Activated T-helper 9 cell treated with anti-CD3 and anti-CD28 coated beads, Interleukin-2, amount 50 U/mL, for 16 hours (primary cell): ENCODE measurements around the gene ANKRD11.
A peak's percentile ranks its signal among the peaks of the same experiment; 100 is the strongest.

Source experiments
- DNase-seq: peaks from one replicate; pipeline ENCODE4 v3.0.0-alpha.2; 2020; ENCODE audit warnings: low read depth

The ANKRD11 gene

DNA sequence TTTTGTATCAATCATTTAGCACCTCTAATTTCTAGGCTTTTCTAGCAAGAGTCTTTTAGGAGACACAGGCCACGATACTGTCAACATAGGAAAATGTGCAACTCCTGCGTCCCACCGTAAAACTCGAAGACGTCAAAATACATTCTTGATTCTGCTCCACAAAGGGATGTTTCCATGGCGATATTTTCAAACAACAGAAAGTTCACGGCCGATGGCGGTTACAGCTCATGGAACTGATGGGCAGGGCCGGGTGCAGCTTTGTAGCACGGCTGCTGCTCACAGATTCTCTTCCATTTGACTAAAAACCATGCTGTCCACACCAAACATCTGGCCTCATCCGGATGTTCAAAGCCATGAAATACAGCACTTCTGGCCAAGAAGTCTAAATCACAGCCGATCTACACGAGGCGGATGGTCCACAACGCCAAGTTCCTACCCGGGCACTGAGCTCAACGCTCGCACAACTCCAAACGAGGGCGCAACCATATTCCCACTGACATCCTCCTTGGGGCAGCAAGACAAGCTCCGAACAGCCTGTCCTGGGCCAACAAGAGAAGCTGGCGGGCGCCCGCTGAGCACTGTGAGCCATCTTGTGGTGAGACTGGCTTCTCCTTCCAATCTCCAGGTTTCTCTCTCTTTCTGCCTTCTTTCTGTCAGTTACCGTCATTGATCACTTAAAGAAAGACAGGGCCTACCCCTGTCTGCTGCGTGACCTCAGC is 193.0 kb downstream of the ANKRD11 start:
- no peak for DNase-seq

DNA sequence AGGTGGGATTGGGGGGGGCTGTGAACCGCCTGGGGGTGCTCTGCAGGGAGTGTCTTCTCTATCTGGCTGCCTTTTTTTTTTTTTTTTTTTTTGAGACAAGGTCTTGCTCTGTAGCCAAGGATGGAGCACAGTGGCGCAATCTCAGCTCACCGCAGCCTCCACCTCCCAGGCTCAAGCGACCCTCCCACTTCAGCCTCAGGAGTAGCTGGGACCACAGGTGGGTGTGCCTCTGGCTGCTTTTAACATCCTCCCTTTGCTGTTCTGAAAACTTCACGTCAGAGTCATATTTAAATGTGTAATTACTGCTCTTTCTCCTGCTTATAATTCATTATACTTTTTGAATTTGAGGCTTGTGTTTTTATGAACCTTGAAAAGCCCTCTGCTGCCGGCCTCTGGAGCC is 194.4 kb downstream of the ANKRD11 start:
- no peak for DNase-seq

DNA sequence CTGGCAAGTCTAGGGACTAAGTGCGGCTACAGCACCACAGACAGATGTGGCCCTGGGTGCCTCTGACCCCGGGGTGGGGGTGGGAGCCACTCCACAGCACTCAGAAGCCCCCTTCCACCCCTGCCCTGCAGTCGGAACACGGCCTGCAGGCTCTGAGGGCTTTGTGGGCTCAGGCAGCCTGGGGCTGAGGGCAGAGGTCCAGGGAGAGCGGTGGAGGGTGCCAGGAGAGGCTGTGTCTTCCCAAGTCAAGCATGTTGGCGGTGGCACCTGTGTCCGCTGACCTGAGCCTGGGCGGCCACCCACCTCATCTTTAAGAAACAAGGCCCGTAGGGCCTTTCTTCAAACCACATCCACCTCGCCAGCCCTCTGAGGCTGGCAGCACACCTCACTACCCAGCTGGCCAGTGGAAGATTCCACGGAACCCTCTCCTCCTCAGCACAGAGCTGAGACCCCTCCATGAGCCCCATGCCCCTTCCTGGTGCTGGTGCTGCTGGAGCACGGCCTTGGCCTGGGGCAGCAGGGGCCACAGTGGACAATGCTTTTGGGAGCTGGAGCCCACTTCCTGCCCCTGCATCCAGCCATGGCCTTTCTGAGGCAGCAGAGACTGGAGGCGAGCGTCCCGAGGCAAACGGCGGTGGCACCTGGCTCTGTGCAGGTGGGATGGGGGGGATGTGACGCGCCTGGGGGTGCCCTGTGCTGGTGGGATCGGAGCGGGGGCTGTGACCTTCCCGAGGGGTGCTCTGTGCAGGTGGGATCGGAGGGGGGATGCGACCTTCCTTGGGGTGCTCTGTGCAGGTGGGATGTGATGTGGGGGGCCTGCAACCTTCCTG is 195.1 kb downstream of the ANKRD11 start:
- no peak for DNase-seq

DNA sequence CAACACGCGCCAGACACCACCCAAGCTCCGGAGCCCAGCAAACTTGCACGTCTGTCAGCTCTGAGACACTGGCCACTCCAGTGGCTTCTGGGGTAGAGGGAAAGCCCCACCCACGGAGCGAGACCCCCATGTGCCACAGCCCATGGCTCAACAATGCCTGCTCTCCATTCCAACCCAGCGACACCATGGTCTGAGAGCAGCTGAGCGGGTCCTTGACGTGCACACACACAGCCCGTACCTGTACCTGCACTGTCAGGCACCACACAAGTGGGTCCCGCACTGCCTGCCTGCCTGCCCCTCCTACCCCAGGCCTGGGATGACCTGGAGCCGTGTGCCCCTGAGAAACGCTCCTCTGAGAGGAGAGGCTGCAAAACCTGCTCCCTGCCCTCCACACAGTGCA is 195.9 kb downstream of the ANKRD11 start:
- no peak for DNase-seq

DNA sequence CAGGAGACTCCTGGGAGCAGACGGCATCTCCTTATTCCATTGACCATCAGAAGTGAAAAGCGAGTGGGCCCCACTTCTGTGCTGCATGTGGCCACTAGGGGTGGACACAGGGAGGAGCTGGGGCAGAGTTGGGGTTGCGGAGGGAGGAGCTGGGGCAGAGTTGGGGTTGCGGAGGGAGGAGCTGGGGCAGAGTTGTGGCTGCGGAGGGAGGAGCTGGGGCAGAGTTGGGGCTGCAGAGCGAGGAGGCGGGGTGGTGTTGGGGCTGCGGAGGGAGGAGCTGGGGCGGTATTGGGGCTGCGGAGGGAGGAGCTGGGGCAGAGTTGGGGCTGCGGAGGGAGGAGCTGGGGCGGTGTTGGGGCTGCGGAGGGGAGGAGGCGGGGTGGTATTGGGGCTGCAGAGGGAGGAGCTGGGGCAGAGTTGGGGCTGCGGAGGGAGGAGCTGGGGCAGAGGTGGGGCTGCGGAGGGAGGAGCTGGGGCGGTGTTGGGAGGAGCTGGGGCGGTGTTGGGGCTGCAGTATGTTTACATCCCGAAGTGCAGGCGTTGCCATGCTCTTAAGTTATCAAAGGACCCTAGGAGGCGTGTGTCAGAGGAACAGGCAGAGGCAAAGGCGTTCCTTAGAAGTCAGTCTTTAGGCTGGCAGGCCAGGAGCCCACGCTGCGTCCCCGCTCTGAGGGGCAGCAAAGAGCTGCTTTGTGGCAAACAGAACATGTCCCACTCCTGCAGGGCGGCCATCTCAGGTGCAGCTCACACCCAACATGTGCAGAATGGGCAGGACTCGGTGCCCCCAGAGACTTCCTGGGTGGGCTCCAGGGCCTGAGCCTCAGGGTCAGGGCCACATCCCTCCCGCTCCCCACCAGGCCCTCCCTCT is 196.9 kb downstream of the ANKRD11 start:
- no peak for DNase-seq

DNA sequence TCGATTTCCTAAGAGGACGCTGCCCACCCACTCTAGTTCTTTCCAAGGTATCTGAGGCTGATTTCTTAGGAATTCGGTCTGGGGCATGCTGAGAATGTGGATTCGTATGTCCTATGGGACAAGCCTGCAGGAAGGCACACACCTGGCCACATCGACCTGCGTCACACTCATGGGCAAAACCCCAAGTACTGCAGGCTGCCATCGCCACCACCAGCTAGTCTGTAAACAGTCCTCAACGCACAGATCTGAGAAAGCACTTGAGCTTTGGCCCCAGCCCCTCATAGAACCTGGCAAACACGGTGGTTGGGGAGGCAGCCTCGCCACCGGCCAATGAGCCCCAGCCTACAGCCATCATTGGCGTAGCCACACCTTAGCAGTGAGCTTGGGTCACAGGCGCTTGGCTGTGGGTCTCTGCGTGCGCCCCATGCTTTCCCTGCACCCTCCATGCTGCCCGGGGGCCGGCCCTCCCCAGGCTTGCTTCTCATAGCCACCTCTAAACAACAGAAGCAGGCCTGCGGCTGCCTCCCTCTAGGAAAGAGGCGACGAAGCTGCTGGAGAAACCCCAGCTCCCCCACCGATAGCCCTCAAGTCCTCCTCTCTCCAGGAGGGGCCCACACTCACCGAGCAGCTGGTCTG is 197.8 kb downstream of the ANKRD11 start:
- DNase-seq = no peak

DNA sequence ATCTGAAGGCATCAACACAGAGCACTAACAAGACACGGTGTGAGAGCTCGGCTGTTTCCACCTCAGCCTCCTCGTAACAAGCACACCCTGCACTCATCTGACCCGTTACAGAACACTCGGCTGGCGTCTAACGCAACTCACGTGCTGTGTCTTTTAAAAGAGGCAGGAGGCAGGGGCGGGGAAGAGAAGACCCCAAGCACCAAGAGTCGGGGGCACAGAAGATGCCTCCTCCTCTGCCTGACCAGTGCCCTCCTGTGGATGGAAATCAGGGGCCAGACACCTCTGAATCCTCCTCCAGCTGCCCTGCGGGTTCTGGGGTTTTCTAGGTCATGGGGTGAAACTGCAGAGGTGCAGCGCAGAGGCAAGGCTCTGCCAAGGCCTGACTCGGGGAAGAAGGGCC is 198.6 kb downstream of the ANKRD11 start:
- DNase-seq = no peak

DNA sequence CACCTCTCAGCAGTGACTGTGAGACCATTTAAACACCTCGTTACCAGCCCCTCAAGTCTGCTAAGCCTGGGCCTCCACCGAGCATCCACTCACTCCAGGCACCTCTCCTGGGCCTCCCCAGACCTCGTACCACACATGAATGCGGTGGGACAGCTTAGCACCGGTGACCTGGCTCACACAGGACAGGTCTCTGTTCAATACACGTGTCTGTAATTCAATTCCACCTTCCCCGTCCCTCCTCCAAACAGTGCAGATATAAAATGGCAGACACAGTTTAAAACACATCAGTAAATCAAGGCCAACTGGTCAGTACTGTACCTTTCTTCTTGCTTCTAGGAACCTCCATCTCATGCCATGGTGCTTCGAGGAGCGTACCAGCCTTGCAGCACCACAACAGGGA is 199.0 kb downstream of the ANKRD11 start:
- no peak for DNase-seq

DNA sequence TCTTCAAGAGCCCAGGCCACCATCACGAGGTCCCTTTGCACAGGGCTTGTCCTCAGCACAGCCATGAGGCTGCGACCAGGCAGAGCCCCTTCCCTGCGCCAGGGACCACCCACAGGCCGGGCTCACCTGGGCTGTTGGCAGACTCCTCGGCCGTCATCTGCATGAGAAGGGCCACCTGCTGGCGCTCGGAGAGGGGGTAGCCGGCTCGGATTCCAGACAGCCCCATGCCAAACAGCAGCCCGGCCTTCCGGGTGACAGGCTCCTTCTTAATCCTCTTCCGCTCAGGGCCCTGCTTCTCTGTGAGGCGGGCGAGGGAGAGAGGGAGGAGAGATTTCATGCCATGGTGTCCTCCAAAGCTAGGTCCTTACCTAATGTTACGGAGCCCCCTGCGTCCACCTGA is 199.5 kb downstream of the ANKRD11 start:
- no peak for DNase-seq

DNA sequence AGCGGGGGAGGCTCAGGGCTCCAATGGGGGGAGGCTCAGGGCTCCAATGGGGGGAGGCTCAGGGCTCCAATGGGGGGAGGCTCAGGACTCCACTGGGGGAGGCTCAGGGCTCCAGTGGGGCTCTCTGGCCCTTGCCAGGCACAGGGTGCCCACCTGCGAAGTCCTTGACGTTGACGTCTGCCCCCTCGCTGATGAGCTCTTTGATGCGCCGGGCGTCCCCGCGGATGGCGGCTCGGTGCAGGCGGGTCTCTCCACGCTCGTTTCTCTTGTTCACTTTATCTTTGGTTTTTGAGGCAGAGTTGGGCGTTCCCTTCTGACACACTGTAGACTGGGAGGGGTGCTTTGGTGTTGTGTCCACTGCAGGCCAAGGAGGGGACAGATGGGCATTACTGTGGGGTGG is 199.9 kb downstream of the ANKRD11 start:
- no peak for DNase-seq

DNA sequence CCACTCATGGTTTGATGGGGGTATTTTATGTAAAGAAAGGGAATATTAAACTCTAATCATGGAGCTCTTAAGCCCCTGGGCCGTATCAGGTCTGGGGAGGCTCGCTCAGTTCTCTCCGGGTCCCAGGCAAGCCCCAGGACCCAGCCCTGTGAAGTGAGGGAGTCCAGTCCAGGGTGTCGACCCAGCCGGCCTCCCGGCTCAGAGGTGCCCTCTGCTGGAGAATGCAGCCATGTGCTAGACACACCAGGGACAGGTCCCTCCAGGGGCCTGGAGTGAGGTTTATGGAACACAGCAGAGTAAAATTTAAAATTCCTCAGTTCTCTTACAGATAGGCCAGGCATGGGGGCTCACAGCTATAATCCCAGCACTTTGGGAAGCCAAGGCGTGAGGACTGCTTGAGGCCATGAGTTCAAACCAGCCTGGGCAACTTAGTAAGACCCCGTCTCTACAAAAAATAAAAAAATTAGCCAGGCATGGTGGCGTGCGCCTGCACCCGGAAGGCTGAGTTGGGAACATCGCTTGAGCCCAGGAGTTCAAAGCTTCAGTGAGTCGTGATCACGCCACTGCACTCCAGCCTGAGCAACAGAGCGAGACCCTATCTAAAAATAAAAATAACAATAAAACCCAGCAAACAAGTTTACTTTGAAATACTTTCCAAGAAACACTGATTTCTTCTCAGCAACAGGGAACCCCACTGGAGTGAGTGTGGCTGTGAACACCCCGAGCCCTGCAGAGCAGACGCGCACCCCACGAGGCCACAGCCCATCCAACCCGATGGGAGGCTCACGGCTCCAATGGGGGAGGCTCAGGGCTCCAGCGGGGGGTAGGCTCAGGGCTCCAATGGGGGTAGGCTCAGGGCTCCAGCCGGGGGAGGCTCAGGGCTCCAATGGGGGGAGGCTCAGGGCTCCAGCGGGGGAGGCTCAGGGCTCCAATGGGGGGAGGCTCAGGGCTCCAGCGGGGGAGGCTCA is 200.6 kb downstream of the ANKRD11 start:
- DNase-seq = peak; percentile 55

DNA sequence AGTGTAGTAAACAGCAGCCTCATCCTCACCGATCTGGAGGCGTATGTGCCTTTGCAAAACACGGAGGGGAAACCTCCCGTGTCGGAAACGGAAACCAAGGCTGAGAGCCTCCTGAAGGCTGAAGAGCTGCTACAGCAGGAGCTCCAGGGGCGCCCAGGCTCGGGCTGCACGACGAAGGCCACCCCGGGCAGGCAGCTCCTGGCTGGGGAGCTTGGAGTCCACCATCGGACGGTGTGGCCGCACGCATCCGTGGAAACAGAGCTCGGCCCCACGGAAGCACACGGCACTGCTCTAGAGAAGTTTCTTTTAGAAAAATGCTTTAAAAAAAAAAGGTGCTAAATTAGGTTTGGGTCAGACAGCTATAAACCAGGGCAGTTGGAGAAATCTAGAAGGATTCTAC is 201.4 kb downstream of the ANKRD11 start:
- no peak for DNase-seq

DNA sequence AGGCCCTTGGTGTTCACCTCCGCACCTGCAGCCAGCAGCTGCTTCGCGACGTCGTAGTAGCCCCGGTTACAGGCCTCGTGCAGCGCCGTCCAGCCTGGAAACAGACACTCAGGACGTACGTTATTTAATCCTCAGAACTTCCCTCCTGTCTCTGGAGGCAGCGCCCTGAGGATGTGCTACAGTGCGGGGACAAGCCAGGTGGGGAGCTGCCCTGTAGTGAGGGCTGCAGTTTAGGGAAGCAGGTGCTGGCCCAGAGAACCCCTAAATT is 201.8 kb downstream of the ANKRD11 start:
- no peak for DNase-seq

DNA sequence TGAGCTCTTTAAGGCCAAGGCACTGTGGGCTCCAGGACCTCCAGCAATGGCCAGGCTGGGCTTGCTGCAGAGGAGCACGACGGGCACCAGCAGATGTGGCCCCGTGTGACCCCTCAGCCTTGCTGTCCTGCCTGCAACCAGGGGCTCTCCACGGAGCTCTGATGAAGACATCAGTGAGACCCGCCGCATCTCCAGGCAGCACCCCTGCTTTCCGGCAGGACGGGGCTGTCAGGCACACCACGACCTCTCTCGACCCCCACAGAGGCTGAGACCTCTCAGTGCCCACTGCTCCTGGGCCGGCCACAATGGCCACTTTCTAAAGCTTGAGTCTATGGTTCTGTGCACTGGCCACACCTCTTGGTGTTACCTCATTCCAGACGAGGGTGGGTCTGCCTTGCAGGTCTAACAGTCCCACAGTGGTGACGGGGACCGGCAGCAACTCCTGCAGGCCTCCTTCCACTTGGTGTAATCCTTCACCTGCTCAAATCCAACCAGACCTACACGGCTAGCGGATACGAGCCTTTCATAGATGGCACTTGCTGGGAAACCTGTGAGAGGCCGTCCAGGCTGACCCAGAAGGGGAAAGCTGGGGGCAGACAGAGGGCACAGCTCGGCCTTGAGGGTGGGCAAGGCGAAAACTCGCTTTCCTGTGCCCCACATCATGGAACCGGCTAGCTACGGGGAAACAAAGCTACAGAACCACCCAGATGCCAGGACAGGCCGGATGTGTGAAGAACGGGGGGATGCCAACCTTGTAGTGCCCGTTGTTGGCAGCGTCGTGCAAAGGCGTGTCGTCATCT is 202.4 kb downstream of the ANKRD11 start:
- DNase-seq = no peak

DNA sequence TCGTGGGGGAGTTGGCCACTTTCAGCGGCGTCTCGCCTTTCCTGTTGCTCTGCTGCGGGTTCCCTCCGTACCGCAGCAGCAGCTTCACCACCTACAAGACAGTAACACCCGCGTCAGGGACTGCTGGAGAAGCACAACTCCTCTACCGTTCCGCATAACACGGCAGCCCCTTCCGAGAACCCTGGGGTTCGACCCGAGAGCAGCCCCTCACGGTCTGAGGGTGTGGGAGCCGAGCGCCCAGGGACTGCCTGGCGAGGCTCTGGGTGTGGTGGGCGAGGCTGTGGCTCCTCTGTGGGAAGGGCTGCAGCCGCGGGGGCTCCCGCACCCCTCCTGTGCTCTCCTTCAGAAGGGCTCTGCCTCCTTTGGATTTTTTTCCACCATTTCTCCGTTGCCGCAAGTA is 204.3 kb downstream of the ANKRD11 start:
- DNase-seq = no peak

DNA sequence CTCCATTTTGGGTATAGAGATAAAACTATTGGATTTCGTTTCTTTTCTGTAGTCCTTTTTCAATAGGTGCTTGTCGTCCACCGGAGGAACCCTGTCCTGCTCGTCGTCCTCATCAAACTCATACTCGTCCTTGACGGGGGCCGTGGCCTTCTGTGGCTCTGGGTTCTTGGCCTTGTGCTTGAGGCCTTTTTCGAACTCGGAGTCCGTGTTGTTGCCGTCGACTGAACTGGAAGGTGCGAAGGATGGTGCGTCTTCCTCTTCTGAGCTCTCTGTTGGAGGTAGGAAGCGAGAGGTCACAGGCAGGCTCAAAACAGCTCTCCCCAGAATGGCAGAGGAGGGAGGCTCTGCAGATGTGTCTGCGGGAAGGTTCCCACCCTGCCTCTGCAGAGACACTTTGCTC is 205.0 kb downstream of the ANKRD11 start:
- DNase-seq = no peak

DNA sequence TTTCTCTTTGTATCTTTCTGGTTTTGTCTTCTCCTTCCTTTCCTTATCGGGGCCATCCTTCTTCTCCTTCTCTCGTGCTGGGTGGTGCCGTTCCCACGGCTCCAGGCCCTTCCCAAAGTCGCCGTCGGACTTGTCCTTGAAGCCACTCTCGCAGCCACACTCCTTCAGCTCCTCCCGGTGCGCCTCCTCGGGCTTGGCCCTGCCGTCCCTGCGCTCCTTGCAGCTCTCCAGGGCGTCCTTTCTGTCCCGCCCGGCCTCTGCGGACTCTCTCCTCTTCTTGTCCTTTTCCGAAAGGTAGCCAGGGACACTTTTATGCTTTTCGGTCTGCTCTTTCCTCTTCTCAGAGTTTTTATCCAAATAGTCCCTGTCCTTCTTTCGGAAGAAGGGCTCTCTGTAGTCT is 206.9 kb downstream of the ANKRD11 start:
- no peak for DNase-seq

DNA sequence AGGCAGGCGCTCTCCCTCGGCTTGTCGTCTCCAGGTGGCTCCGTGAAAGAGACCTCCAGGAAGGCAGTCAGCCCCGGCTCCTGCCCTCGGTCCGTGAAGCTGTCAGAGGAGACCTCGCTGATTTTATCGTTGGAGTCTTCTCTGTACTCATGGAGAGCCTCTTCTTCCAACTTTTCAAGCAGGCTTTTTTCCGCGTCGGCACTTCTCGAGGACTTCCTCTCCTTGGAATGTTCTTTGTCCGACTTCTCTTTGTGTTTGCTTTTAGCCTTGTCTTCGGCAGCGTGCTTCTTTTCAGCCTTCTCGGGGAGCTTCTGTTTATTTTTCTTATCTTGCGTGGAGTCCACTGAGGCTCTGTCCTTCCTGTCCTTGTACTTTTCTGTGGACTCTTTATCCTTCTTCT is 207.8 kb downstream of the ANKRD11 start:
- no peak for DNase-seq

DNA sequence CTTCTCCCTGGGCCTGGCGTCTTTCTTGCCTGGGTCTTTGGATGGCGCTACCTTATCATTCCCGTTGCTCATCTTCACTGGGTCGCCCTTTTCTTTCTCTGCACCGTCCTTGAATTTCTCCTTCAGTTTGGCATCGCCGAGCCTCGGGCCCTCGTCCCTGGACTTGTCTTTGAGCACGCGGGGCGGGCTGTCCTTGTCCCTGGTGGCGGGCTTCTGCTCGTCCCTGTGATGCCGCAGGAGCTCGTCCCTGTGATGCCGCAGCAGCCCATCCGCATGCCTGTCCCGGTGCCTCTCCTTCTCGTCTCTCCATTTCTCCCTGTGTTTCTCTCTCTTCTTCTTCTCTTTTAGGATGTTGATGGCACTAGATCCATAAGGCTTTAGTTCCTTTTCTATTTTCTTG is 208.5 kb downstream of the ANKRD11 start:
- no peak for DNase-seq

DNA sequence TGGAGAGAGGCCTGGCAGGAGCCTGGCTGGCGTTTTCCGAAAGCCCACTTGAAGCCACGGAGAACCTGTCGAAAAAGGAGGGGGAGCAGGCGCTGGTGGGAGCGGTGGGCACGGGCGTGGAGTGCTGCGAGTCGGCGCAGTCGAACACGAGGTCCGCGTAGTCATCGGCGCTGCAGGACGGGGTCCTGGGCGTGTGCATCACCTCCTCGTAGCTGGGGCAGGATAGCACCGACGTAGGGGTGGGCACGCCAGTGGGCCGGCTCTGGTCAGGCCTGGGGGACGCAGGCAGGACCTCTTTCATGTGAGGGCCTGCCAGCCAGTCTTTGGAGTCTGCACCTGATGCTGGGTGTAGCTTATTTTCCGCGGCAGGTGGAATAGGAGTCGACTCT is 209.2 kb downstream of the ANKRD11 start:
- no peak for DNase-seq
